ENCODE measurements around the gene FAF1. TPM values are rescaled to one million over a fixed set of nuclear protein-coding genes. Genes with fewer than 3 reads are reported as not detected.

The FAF1 gene
- total and polyA plus RNA-seq, 2 of the 8 experiments (the other 6 are each of a cell fraction or from before 2014, with no cell fraction given) = 10.8 to 65.9 TPM

GRCh38 chr1:50877641-50878040, 82.4 kb downstream of the FAF1 start:
- no peak overlapping the region for H4K8ac ChIP-seq (ENCODE audit: extremely low read depth, insufficient read depth, low read length)
- TF ChIP-seq TAF1 (IDR thresholded peaks at IDR 0.05; ENCODE audit: low read depth, low read length) (no peak), BCL11A (IDR thresholded peaks at IDR 0.05; ENCODE audit: low read depth in 2 of 2, low read length in 2 of 2) (no peak)

More at GRCh38 chr1:50877641-50878040, 82.4 kb downstream of the FAF1 start:
- H3K27me3 ChIP-seq (replicated peaks in 1 of 4; ENCODE audit: control insufficient read depth in 3 of 4, extremely low read depth in 1 of 4, insufficient read depth in 3 of 4, low read length in 3 of 4) = no peaks in the 10 kb centered on the region
- H2BK12ac ChIP-seq (ENCODE audit: low read depth, low read length) = no peak overlapping the region
- H3K9me3 ChIP-seq (ENCODE audit: insufficient read depth in 2 of 2, low read depth in 1 of 2, low read length in 1 of 2) = no peaks in the 10 kb centered on the region
- DNase-seq (ENCODE audit: low read depth in 1 of 2, low spot score in 2 of 2) = no peak
- no peak overlapping the region for H3K4ac ChIP-seq (replicated peaks; ENCODE audit: insufficient read length, low read depth, low read length)
- WGBS, 2 experiments (ENCODE audit: extremely low coverage in 1 of 2, insufficient coverage in 1 of 2, insufficient read length in 1 of 2, insufficient replicate concordance in 2 of 2, low coverage in 1 of 2, low lambda C conversion rate in 2 of 2, missing lambda C conversion rate in 1 of 2) = 71% methylated on average over 1 of the region's 1 CpG; no CpG with 5 or more reads in 1 of the 2 experiments
- peaks cover 0 to 3% (median 0%) of the 10 kb centered on the region in 4 experiments; a peak in 1 of 7 replicates for H3K4me1 ChIP-seq (replicated peaks in 1 of 4; ENCODE audit: control insufficient read depth in 3 of 4, insufficient read depth in 4 of 4, low read length in 3 of 4)
- no peak overlapping the region for H2BK5ac ChIP-seq (ENCODE audit: low read depth, low read length)
- H4K20me1 ChIP-seq (replicated peaks in 1 of 2; ENCODE audit: control insufficient read depth in 1 of 2, insufficient read depth in 2 of 2, low read length in 2 of 2) = peaks cover 0 to 2% of the 10 kb centered on the region in 2 experiments
- CTCF ChIA-PET (ENCODE audit: partially characterized antibody) = no interaction called here
- H3K23ac ChIP-seq (ENCODE audit: insufficient read length) = no peak overlapping the region
- H3K27ac ChIP-seq (ENCODE audit: low read depth, low read length) = no peak overlapping the region
- no peak overlapping the region for H4K91ac ChIP-seq (replicated peaks; ENCODE audit: insufficient read length, low read length)
- no peak overlapping the region for H3K18ac ChIP-seq (ENCODE audit: extremely low read depth, low read length)
- H3K9ac ChIP-seq (replicated peaks in 1 of 4; ENCODE audit: extremely low read depth in 1 of 4, low read depth in 3 of 4, low read length in 3 of 4) = no peak overlapping the region
- no peak overlapping the region for H2BK15ac ChIP-seq (ENCODE audit: low read length)
- H3K4me3 ChIP-seq (ENCODE audit: extremely low read depth in 1 of 4, insufficient read depth in 2 of 4, low read depth in 3 of 4, low read length in 4 of 4) = no peak overlapping the region
- H2BK20ac ChIP-seq (ENCODE audit: low read length) = no peak overlapping the region
- no peak overlapping the region for H2AK5ac ChIP-seq (ENCODE audit: low read depth, low read length)
- POLR2A ChIA-PET (ENCODE audit: partially characterized antibody) = no interaction called here
- no peaks in the 10 kb centered on the region for H3K23me2 ChIP-seq (ENCODE audit: low read depth, low read length)
- no peak overlapping the region for H3K4me2 ChIP-seq (ENCODE audit: insufficient read depth in 1 of 2, low read depth in 2 of 2, low read length in 2 of 2)
- no peak overlapping the region for H2AFZ ChIP-seq (ENCODE audit: low read length)
- H3K14ac ChIP-seq (ENCODE audit: insufficient read length) = no peak overlapping the region
- no peak for FAIRE-seq
- peaks cover 2% of the 10 kb centered on the region; the same call in 1 of the 2 replicates for H3K79me1 ChIP-seq (ENCODE audit: low read depth, low read length)
- no peak overlapping the region for H4K5ac ChIP-seq (ENCODE audit: insufficient read length, low read depth, low read length)
- no peak overlapping the region for H3K56ac ChIP-seq (replicated peaks; ENCODE audit: insufficient read length, low read depth, low read length)
- H3K79me2 ChIP-seq (ENCODE audit: control insufficient read depth in 1 of 2, insufficient read depth in 2 of 2, low read length in 2 of 2) = peaks cover 0 to 20% of the 10 kb centered on the region in 2 experiments; a peak in 2 of 4 replicates
- H2BK120ac ChIP-seq (replicated peaks; ENCODE audit: low read depth, low read length) = no peak overlapping the region
- no peaks in the 10 kb centered on the region for H3K36me3 ChIP-seq (ENCODE audit: control insufficient read depth in 2 of 4, insufficient read depth in 4 of 4, low read length in 3 of 4)

Data from H1 (cell line).